ENCODE measurements around the gene PCDH15. TPM values are rescaled to one million over a fixed set of nuclear protein-coding genes. Genes with fewer than 3 reads are reported as not detected.

The PCDH15 gene
- total and polyA plus RNA-seq, 9 of the 15 experiments (the other 6 are each of a cell fraction or from before 2014, with no cell fraction given), result not detected

DNA sequence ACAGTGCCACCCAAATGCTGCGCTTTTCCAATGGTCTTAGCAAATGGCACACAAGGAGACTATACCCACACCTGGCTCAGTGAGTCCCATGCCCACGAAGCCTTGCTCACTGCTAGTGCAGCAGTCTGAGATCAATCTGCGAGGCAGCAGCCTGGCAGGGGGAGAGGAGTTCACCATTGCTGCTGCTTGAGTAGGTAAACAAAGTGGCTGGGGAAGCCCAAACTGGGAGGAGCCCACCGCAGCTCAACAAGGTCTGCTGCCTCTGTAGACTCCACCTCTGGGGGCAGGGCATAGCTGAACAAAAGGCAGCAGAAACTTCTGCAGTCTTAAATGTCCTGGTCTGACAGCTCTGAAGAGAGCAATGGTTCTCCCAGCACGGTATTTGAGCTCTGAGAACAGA lies 891.2 kb downstream of the PCDH15 start:
- Histone ChIP-seq H3K9ac (ENCODE audit: insufficient read depth in 1 of 2, low read depth in 2 of 2, low read length in 2 of 2) (no peak overlapping the region), H2AFZ (ENCODE audit: low read depth, low read length) (no peak overlapping the region), H3K9me3 (replicated peaks; ENCODE audit: control insufficient read depth, insufficient read depth, low read depth, low read length) (no peaks in the 10 kb centered on the region), H4K20me1 (replicated peaks; ENCODE audit: control insufficient read depth, insufficient read depth, low read length) (no peaks in the 10 kb centered on the region), H3K4me3 (no peak overlapping the region), H3K4me1 (replicated peaks in 1 of 2; ENCODE audit: control insufficient read depth in 2 of 2, insufficient read depth in 2 of 2, low read length in 2 of 2) (no peaks in the 10 kb centered on the region), H3K4me2 (ENCODE audit: insufficient read depth, low read length) (no peak overlapping the region), H3K27ac (ENCODE audit: extremely low read depth, low read depth, low read length) (no peak overlapping the region), H3K27me3 (ENCODE audit: control insufficient read depth in 2 of 2, insufficient read depth in 2 of 2, low read length in 2 of 2) (no peaks in the 10 kb centered on the region), H3K36me3 (ENCODE audit: control insufficient read depth, insufficient read depth, low read length) (no peaks in the 10 kb centered on the region), H3K9me1 (ENCODE audit: control insufficient read depth, insufficient read depth, low read length) (no peaks in the 10 kb centered on the region), H3K79me2 (ENCODE audit: control insufficient read depth, insufficient read depth, low read length) (no peaks in the 10 kb centered on the region)
- ATAC-seq (no peak), FAIRE-seq (no peak), DNase-seq (ENCODE audit: extremely low read depth in 1 of 4, low spot score in 3 of 4) (no peak)
- 0% methylated on average over 5 of the region's 5 CpGs for WGBS (ENCODE audit: insufficient coverage, low coverage, missing lambda C conversion rate)
- CTCF ChIA-PET (ENCODE audit: low intra/inter-chr PET ratio), result no interaction called here
- no TSS peak for BruUV-seq (replicated peaks)
- in situ Hi-C loops (cut with MboI), result no loop called here
- intact Hi-C loops (cut with micrococcal nuclease), result no loop called here
- POLR2A ChIA-PET, result no interaction called here
- TF ChIP-seq CCAR2 (IDR thresholded peaks at IDR 0.05; ENCODE audit: low read depth, low read length) (no peak), FIP1L1 (IDR thresholded peaks at IDR 0.05; ENCODE audit: low read depth, low read length, poor library complexity, severe bottlenecking) (no peak), SOX6 (IDR thresholded peaks at IDR 0.05) (no peak)
- TF ChIP-seq, protein P1, sequence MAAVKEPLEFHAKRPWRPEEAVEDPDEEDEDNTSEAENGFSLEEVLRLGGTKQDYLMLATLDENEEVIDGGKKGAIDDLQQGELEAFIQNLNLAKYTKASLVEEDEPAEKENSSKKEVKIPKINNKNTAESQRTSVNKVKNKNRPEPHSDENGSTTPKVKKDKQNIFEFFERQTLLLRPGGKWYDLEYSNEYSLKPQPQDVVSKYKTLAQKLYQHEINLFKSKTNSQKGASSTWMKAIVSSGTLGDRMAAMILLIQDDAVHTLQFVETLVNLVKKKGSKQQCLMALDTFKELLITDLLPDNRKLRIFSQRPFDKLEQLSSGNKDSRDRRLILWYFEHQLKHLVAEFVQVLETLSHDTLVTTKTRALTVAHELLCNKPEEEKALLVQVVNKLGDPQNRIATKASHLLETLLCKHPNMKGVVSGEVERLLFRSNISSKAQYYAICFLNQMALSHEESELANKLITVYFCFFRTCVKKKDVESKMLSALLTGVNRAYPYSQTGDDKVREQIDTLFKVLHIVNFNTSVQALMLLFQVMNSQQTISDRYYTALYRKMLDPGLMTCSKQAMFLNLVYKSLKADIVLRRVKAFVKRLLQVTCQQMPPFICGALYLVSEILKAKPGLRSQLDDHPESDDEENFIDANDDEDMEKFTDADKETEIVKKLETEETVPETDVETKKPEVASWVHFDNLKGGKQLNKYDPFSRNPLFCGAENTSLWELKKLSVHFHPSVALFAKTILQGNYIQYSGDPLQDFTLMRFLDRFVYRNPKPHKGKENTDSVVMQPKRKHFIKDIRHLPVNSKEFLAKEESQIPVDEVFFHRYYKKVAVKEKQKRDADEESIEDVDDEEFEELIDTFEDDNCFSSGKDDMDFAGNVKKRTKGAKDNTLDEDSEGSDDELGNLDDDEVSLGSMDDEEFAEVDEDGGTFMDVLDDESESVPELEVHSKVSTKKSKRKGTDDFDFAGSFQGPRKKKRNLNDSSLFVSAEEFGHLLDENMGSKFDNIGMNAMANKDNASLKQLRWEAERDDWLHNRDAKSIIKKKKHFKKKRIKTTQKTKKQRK (IDR thresholded peaks at IDR 0.05; ENCODE audit: borderline replicate concordance, low read depth, low read length), result no peak
- TF ChIP-seq, protein P2, sequence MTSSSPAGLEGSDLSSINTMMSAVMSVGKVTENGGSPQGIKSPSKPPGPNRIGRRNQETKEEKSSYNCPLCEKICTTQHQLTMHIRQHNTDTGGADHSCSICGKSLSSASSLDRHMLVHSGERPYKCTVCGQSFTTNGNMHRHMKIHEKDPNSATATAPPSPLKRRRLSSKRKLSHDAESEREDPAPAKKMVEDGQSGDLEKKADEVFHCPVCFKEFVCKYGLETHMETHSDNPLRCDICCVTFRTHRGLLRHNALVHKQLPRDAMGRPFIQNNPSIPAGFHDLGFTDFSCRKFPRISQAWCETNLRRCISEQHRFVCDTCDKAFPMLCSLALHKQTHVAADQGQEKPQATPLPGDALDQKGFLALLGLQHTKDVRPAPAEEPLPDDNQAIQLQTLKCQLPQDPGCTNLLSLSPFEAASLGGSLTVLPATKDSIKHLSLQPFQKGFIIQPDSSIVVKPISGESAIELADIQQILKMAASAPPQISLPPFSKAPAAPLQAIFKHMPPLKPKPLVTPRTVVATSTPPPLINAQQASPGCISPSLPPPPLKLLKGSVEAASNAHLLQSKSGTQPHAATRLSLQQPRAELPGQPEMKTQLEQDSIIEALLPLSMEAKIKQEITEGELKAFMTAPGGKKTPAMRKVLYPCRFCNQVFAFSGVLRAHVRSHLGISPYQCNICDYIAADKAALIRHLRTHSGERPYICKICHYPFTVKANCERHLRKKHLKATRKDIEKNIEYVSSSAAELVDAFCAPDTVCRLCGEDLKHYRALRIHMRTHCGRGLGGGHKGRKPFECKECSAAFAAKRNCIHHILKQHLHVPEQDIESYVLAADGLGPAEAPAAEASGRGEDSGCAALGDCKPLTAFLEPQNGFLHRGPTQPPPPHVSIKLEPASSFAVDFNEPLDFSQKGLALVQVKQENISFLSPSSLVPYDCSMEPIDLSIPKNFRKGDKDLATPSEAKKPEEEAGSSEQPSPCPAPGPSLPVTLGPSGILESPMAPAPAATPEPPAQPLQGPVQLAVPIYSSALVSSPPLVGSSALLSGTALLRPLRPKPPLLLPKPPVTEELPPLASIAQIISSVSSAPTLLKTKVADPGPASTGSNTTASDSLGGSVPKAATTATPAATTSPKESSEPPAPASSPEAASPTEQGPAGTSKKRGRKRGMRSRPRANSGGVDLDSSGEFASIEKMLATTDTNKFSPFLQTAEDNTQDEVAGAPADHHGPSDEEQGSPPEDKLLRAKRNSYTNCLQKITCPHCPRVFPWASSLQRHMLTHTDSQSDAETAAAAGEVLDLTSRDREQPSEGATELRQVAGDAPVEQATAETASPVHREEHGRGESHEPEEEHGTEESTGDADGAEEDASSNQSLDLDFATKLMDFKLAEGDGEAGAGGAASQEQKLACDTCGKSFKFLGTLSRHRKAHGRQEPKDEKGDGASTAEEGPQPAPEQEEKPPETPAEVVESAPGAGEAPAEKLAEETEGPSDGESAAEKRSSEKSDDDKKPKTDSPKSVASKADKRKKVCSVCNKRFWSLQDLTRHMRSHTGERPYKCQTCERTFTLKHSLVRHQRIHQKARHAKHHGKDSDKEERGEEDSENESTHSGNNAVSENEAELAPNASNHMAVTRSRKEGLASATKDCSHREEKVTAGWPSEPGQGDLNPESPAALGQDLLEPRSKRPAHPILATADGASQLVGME (CRISPR knock-in tag; IDR thresholded peaks at IDR 0.05), result no peak

Data from K562 (cell line).